IPS-20b (cell line): ENCODE data around the gene TOX2.

Experiments used
- H3K27ac ChIP-seq: one replicate; pipeline ENCODE4 v1.5.1; 2013; ENCODE audit warnings: low read length
- H3K27me3 ChIP-seq: 2 replicates; pipeline ENCODE4 v1.6.1; 2013; ENCODE audit warnings: mild to moderate bottlenecking, low read length, inconsistent platforms; ENCODE audit not compliant: insufficient read depth
- H3K36me3 ChIP-seq: 2 replicates; pipeline ENCODE4 v1.6.1; 2013; ENCODE audit warnings: low read depth, mild to moderate bottlenecking, inconsistent platforms, low read length, moderate library complexity; ENCODE audit not compliant: insufficient read depth
- H3K4me1 ChIP-seq: 2 replicates; pipeline ENCODE4 v1.6.1; 2013; ENCODE audit warnings: mild to moderate bottlenecking, control low read depth, inconsistent platforms, low read length, moderate library complexity; ENCODE audit not compliant: insufficient read depth
- H3K4me3 ChIP-seq: 2 replicates; pipeline ENCODE4 v1.5.1; 2013; ENCODE audit warnings: mild to moderate bottlenecking, low read length, inconsistent platforms
- H3K9ac ChIP-seq: 2 replicates; pipeline ENCODE4 v1.6.1; 2013; ENCODE audit warnings: low read depth, mild to moderate bottlenecking, inconsistent platforms, low read length, moderate library complexity
- H3K9me3 ChIP-seq: 2 replicates; pipeline ENCODE4 v1.6.1; 2013; ENCODE audit warnings: mild to moderate bottlenecking, low read depth, low read length, inconsistent platforms; ENCODE audit not compliant: insufficient read depth

TOX2 gene

DNA sequence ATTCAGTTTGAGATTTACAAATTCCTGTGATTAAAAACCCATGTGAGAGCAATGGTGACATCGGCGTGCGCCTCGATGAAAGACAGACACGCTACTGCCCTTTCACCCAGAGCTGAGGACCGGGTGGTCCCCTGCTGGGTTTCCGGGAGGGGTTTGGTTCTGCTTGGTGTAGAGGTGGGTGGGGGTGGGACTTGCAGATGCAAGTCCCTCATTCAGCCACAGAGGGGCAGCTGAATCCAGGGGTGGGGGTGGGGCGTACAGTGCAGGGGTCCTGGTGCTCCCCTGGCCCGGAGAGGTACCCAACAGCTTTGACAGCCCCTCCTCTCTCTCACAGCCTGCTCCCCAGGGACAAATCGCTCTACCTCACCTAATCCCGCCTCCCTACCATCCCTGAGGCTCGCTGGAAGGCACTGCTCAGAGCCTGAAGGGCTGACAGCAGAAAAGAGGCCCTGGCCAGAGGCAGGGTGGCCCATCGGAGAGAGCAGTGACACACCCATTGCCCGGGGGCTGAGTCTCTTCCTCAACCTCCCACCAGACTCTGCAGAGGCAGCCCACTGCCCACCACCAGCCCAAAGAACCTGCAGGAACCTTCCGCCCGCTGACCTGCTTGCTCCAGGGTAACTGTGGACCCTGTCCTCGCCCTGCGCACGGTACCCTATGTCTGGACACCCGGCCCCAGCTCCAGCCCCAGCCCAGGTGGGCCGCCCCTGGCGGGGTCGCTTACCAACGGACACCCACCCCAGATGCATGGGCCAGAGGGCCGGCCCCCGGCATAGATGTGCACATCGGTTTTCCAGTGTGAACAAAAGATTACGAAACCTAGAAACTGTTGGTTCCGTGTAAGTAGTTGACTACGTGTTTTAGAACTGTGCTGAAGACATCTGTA is 153.9 kb downstream of the TOX2 start:
- no peaks in the 10 kb centered on the region for H3K27me3 ChIP-seq
- no peak overlapping the region for H3K27ac ChIP-seq
- no peaks in the 10 kb centered on the region for H3K36me3 ChIP-seq
- no peak overlapping the region for H3K4me3 ChIP-seq
- H3K4me1 ChIP-seq = no peaks in the 10 kb centered on the region
- no peaks in the 10 kb centered on the region for H3K9me3 ChIP-seq
- H3K9ac ChIP-seq = no peak overlapping the region

DNA sequence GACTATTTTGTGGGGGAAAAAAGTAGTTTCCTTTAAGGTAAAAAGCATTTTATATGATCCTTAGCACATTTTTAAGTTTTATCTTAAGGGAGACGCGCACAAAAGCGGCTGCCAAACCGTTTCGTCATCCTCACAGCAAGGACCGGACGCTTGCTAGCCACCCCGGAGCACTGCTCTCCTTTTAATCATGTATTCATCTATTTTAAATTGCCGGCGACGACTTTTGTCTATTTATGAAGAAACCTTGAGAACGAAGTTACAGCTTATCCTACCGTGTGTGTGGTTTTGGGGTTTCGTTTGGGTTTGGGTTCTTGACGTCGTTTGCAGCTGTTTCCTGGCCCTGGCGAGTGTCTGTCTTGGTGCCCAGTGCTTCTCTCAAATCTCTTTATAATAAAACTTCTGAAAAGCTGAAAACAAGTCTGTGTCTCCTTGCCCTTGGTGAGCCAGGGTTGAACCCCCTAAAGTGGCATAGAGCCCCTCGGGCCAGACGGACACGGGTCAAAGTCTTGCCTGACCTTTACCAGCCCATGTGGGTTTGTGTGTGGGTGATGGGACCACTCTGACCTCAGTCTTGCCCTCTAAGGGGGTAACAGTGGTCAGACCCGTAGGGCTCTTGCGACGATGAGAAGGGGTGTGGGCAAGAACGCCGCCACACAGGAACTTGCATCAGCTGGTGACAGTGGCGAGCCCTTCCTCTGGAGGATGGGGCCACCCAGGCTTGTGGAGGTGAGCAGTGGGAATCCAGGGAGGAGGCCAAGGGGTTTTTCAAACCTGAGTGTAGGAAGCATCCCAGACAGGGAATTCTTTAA is 154.8 kb downstream of the TOX2 start:
- Histone ChIP-seq H3K4me1 (no peaks in the 10 kb centered on the region; the same call in 1 of the 2 replicates), H3K9me3 (no peaks in the 10 kb centered on the region), H3K27ac (no peak overlapping the region), H3K9ac (no peak overlapping the region), H3K36me3 (no peaks in the 10 kb centered on the region), H3K27me3 (no peaks in the 10 kb centered on the region), H3K4me3 (no peak overlapping the region)

DNA sequence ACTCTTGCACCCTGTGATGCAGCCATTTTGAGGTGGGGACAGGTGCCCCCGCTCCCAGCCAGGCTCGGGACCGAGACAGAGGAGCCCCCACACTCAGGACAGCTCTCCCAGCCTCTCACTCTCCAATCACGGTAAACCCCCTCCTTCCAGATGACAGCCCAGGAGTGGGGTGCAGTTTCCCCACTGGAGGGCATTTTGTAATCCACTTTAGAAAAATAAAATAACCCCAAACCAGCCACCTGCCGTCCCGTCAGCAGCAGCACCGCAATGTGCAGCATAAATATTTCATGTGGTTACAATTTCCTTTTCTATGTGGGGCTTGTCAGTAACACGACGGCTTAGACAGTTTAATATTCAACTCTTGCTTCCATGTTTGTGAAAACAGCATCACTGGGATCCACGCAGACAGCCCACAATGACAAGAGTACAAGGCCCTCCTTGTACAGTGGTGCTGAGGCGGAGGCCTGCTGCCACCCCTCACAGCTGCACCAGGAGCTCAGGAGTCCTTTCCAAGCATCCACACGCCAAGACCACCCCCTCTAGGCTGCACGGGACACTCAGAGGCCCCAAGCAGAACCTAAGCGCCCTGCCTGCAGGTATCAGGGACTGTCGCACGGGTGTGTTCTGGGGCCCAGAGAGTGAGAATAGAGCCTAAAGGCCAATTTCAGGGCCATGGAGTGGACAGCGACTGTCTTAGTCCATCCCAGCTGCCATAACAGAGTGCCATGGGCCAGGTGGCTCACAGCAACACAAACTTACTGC is 155.7 kb downstream of the TOX2 start:
- no peaks in the 10 kb centered on the region for H3K36me3 ChIP-seq
- H3K9me3 ChIP-seq = no peaks in the 10 kb centered on the region
- H3K27me3 ChIP-seq = no peaks in the 10 kb centered on the region
- no peak overlapping the region for H3K27ac ChIP-seq
- no peak overlapping the region for H3K9ac ChIP-seq
- no peaks in the 10 kb centered on the region; the same call in 1 of the 2 replicates for H3K4me1 ChIP-seq
- H3K4me3 ChIP-seq = no peak overlapping the region

DNA sequence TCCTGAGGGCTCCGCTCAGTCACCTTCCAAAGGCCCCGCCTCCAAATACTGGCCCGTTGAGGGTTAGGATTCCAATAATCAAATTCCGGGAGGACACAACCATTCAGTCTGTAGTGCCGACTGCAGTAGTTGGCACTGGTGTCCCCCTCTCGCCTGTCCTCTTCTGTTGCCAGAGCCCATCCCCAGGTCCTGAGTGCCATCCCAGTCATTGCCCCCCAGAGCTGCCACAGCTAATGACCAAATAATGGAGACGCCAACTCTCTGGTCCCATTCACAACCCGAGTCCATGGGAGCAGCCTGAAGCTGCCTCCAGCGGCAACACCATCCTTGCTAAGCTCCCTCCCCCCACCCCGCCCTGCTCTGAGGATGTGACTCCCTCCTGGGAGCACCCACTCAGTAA is 156.4 kb downstream of the TOX2 start:
- Histone ChIP-seq H3K27ac (no peak overlapping the region), H3K36me3 (no peaks in the 10 kb centered on the region), H3K9ac (no peak overlapping the region), H3K9me3 (no peaks in the 10 kb centered on the region), H3K4me3 (no peak overlapping the region), H3K27me3 (no peaks in the 10 kb centered on the region), H3K4me1 (no peaks in the 10 kb centered on the region; the same call in 1 of the 2 replicates)

DNA sequence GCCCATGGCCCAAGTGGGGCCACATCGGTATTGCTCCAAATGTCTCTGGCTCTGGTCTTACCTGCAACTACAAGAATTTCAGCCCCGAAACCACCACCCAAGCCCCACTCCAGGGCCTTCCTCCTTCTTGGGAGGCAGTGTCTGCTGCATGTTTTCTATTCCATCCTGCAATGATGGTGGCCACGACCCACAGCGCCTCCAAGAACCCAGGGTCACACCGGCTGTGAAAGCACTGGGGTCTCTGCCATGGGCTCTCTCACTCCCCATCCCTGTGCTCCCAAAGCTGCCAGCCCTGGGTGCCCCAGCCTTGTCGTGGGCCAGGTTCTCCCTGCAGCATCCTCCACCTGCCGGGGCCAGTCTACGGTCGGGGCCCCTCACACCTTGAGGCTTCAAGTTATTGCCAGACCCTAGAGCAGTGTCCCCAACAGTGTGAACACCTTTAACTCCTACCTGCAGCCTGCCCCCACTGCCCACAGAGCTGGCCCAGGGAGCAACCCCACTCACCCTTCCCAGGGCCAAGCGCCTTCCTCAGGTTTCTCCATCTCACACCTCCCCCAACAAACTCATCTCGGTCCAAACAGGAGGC is 157.0 kb downstream of the TOX2 start:
- H3K36me3 ChIP-seq = no peaks in the 10 kb centered on the region
- no peaks in the 10 kb centered on the region for H3K9me3 ChIP-seq
- H3K4me3 ChIP-seq = no peak overlapping the region
- H3K4me1 ChIP-seq = no peaks in the 10 kb centered on the region; the same call in 1 of the 2 replicates
- no peak overlapping the region for H3K27ac ChIP-seq
- no peak overlapping the region for H3K9ac ChIP-seq
- H3K27me3 ChIP-seq = no peaks in the 10 kb centered on the region

DNA sequence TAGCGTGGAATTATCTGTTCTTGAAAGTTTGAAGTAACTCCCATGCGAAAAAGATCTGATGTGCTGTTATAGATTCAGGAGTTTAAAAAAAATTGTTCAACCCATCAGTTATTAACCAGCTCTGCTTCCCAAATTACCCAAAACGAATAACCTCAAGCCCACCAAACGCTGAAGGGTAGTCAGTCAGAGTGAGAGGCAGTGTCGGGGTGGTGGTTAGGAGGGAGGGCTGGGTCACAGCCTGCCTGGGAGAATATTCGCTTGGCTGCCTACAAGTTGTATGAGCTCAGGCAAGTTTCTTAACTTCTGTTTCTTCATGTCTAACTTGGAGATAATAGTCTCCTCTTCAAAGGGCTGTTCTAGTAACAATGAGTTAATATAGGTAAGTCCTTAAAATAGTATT is 157.7 kb downstream of the TOX2 start:
- Histone ChIP-seq H3K27ac (no peak overlapping the region), H3K36me3 (no peaks in the 10 kb centered on the region), H3K4me1 (no peaks in the 10 kb centered on the region; the same call in 1 of the 2 replicates), H3K9ac (no peak overlapping the region), H3K4me3 (no peak overlapping the region), H3K9me3 (no peaks in the 10 kb centered on the region), H3K27me3 (no peaks in the 10 kb centered on the region)

DNA sequence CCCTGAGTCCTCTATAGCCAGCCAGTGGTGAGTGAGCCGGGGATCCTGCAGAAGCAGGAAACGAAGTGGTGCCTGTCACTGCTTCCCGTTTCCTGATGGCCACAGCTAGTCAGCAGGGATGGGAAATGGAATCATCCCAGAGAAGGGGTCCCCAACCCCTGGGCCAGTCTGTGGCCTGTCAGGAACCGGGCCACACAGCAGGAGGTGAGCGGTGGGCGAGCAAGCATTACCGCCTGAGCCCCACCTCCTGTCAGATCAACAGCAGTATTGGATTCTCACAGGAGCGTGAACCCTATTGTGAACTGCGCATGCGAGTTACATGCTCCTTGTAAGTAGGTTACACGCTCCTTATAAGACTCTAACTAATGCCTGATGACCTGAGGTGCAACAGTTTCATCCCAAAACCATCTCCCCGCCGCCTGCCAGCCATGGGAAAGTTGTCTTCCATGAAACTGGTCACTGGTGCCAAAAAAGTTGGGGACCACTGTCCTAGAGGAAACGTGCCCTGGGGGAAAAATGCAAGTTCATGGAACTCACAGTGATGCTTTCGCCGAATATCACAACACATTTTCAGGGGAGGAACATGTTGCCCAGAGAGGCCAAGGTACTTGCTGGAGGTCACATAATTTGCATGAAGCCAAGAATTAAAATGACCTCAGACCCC is 158.5 kb downstream of the TOX2 start:
- H3K4me1 ChIP-seq = no peaks in the 10 kb centered on the region; the same call in 1 of the 2 replicates
- no peak overlapping the region for H3K9ac ChIP-seq
- no peaks in the 10 kb centered on the region for H3K36me3 ChIP-seq
- no peak overlapping the region for H3K4me3 ChIP-seq
- no peak overlapping the region for H3K27ac ChIP-seq
- H3K27me3 ChIP-seq = no peaks in the 10 kb centered on the region
- no peaks in the 10 kb centered on the region for H3K9me3 ChIP-seq

DNA sequence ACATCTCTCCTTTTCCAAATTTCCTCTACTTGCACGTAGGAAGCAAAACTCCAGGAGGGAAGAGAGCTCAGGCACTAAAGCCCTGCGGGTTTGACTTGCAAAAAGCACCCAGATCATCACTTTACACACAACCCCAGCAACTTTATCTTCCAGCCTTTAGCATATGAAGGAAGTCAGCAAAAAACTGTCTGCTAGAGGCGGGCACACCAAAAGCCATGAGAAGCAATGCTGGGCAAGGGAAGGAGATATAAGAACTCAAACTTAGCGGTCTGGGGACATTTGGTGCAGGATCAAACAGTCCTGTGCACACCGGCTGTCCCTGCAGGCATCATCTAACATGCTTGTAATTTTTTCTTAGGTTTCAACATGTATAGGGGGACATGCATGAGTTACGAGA is 159.0 kb downstream of the TOX2 start:
- H3K4me1 ChIP-seq = no peaks in the 10 kb centered on the region; the same call in 1 of the 2 replicates
- no peak overlapping the region for H3K9ac ChIP-seq
- no peak overlapping the region for H3K4me3 ChIP-seq

DNA sequence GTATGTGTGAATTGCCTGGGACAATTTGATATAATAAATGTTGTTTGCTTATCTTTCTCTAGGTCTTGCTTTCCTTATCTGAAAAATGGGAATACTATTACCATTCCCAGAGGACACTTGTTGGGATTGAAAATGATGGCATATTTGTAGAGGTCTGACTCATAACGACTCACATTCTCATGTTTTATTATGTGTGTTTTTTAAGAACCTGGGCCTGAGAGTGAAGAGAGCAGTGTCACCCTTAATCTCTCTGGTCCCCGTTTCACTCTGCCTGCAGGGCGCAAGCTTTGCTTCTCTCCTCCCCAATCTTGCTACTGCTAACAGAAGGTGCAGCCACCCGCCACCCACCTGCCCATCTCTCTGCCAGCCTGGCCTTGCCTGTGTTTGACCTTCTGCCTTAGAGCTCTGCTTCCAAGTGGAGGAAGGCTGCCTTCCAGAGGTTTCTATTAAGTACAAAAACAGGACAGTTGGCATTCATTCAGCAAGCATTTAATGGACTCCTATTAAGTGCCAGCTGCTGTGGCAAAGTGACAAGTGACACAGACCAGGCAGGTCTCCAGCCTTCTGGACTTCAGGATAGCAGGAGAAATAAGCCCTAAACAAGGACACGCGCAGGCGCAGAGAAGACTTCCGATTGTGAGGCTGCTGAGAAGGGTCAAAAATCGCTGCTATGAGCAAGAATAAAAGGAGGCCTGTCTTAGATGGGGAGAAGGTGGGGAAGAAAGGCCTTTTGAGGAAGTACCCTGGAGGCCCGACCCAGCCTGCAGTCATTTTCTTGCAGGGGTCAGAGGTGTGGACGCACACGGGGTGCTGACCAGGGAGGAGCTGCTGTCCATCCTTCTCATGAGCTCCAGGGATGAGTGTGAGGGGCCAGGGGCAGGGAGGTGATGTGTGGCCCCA is 159.8 kb downstream of the TOX2 start:
- Histone ChIP-seq H3K9ac (no peak overlapping the region), H3K27me3 (no peaks in the 10 kb centered on the region), H3K36me3 (no peaks in the 10 kb centered on the region), H3K27ac (no peak overlapping the region), H3K4me3 (no peak overlapping the region), H3K9me3 (no peaks in the 10 kb centered on the region), H3K4me1 (no peaks in the 10 kb centered on the region; the same call in 1 of the 2 replicates)

More for the DNA sequence above, 159.0 kb downstream of the TOX2 start:
- Histone ChIP-seq H3K27me3 (no peaks in the 10 kb centered on the region), H3K9me3 (no peaks in the 10 kb centered on the region), H3K36me3 (no peaks in the 10 kb centered on the region), H3K27ac (no peak overlapping the region)

DNA sequence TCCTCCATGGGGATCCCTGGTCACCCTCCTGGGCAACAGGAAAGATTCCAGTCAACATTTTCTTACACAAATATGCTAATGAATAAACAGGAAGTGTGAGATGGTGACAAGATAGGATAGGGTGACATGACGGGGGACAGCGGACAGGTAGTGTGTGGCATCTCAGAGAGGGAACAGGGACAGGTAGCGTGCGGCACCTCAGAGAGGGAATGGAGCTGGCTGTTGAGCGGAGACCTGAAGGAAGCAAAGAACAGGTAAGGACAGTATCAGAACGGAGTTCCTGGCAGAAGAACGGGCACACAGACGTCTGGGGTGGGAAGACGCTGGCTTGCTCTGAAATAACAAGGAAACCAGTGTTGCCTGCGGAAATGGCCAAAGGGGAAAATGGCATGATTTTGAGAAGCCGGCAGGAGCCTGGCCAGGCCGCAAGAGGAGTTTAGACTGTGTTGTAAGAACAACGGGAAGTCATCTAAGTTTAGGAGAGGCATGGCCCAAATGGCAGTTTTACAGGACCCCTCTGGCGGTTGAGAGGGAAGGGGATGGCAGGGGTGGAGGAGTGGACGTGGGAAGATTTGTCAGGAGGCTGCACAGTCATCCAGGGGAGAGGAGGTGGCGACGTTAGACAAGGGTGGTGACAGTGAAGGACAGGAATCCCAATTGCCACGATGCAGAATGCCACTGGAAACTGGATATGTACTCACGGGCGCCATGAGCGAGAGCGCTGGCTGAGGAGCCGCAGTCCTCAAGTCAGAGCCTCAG is 160.7 kb downstream of the TOX2 start:
- Histone ChIP-seq H3K9me3 (no peaks in the 10 kb centered on the region), H3K4me3 (no peak overlapping the region), H3K9ac (no peak overlapping the region), H3K36me3 (no peaks in the 10 kb centered on the region), H3K27me3 (no peaks in the 10 kb centered on the region), H3K27ac (no peak overlapping the region), H3K4me1 (no peaks in the 10 kb centered on the region; the same call in 1 of the 2 replicates)
